Measurements from ENCODE around the gene BRAT1.

The BRAT1 gene

GRCh38 chr7:2521952-2522591 lies 33.3 kb downstream of the BRAT1 start:
- Mint-ChIP-seq H3K4me1 (peaks cover 36% of the 10 kb centered on the region), H3K36me3 (ENCODE audit: low read depth) (peaks cover 4% of the 10 kb centered on the region), H3K27ac (peak overlapping the region in 1 of 3 experiments; percentile 26), H3K27me3 (ENCODE audit: low read depth) (peaks cover 7% of the 10 kb centered on the region), H3K4me3 (peak overlapping the region; percentile 87 to 88 (median 88)), H3K9me3 (no peaks in the 10 kb centered on the region)
- TF ChIP-seq, protein P1, sequence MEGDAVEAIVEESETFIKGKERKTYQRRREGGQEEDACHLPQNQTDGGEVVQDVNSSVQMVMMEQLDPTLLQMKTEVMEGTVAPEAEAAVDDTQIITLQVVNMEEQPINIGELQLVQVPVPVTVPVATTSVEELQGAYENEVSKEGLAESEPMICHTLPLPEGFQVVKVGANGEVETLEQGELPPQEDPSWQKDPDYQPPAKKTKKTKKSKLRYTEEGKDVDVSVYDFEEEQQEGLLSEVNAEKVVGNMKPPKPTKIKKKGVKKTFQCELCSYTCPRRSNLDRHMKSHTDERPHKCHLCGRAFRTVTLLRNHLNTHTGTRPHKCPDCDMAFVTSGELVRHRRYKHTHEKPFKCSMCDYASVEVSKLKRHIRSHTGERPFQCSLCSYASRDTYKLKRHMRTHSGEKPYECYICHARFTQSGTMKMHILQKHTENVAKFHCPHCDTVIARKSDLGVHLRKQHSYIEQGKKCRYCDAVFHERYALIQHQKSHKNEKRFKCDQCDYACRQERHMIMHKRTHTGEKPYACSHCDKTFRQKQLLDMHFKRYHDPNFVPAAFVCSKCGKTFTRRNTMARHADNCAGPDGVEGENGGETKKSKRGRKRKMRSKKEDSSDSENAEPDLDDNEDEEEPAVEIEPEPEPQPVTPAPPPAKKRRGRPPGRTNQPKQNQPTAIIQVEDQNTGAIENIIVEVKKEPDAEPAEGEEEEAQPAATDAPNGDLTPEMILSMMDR (IDR thresholded peaks at IDR 0.05; ENCODE audit: unreplicated experiment in 3 of 3): no peak

GRCh38 chr7:2521341-2521745 lies 34.0 kb downstream of the BRAT1 start:
- Mint-ChIP-seq H3K27me3 (ENCODE audit: low read depth) (peaks cover 7% of the 10 kb centered on the region), H3K4me1 (peaks cover 41% of the 10 kb centered on the region), H3K4me3 (peak overlapping the region; percentile 87 to 88 (median 88)), H3K9me3 (no peaks in the 10 kb centered on the region), H3K27ac (peak overlapping the region in 1 of 3 experiments; percentile 26), H3K36me3 (ENCODE audit: low read depth) (peaks cover 4% of the 10 kb centered on the region)
- TF ChIP-seq, protein P1 (IDR thresholded peaks at IDR 0.05; ENCODE audit: unreplicated experiment in 3 of 3): no peak

DNA sequence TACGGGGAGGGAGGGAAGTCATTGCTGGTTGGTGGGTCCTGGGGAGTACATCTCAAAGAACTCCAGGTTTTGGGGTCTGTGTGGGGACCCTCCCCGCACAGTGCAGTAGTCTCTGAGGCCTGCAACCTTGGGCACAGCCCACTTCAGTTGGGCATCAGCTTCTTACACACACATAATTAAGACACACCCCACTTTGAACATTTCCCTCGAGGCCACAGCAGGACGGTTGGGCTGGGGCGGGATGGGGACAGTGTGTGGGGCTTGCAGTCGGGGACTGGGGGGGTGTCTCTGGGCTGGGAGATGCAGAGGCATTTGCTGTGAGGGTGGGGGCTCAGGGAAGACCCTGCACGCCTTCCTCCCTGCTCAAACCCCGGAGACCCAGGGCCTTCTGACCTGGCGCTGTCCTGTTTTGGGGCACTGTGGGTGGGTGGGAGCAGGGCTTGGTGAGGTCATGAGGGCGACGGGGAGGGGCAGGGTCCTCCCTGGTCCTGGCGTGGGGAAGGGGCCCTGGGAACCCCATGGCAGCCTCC lies 34.5 kb downstream of the BRAT1 start:
- Mint-ChIP-seq H3K4me3 (peak overlapping the region; percentile 89 to 93 (median 93)), H3K9me3 (no peaks in the 10 kb centered on the region), H3K36me3 (ENCODE audit: low read depth) (peaks cover 4% of the 10 kb centered on the region), H3K27me3 (ENCODE audit: low read depth) (peaks cover 7% of the 10 kb centered on the region), H3K27ac (peak overlapping the region; percentile 40 to 61 (median 51)), H3K4me1 (peaks cover 44% of the 10 kb centered on the region)
- TF ChIP-seq, protein P1 (IDR thresholded peaks at IDR 0.05; ENCODE audit: unreplicated experiment in 3 of 3): no peak

- peak overlapping the region; percentile 89 to 93 (median 93) for H3K4me3 Mint-ChIP-seq
- H3K36me3 Mint-ChIP-seq (ENCODE audit: low read depth): peaks cover 4% of the 10 kb centered on the region
- peaks cover 7% of the 10 kb centered on the region for H3K27me3 Mint-ChIP-seq (ENCODE audit: low read depth)
- TF ChIP-seq, protein P1 (IDR thresholded peaks at IDR 0.05; ENCODE audit: unreplicated experiment in 3 of 3): no peak
- H3K9me3 Mint-ChIP-seq: no peaks in the 10 kb centered on the region
- H3K27ac Mint-ChIP-seq: peak overlapping the region; percentile 40 to 61 (median 51)
- peaks cover 44% of the 10 kb centered on the region for H3K4me1 Mint-ChIP-seq
These were observed 35.1 kb downstream of the BRAT1 start for GRCh38 chr7:2520131-2520760.

DNA sequence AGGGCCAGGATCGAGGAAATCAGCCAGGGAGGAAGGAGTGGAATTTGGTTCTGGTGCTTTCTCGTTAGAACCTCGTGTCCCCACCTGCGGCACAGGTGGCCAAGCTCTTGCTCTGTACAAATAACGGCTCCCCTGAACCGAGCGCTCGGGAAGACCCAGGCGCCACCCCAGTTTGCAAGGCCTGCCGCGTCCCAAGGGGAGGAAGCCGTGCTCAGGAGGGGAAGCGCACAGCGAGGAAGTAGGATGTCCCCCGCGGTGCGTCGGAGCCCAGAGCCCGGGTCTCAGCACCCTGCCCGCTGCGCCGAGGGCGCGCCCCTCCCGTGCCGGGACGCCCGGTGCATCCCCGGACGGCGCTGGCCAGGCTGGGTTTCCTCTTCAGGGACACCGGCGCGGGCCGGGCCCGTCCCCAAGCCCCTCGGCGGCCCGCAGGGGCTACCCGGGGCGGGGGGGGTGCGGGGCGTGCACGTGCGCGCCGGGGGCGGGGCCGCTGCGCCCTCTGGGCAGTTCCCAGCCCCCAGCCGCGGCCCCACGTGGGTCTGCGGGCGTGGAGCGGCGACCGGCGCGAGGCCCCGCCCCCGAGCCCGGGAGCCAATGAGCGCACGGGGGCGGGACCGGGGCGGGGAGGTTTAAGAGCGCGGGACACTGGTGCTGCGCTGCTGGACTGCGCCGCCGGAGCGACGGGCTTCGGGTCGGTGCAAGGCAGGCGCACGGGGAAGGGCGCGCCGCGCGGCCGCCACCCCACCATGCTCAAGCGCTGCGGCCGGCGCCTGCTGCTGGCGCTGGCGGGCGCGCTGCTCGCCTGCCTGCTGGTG lies 36.0 kb downstream of the BRAT1 start, which contains the start of gene LFNG:
TSS of gene LFNG (plus strand) at position 656 of the 812 bp plus-strand sequence. CDS start at position 744, 88 bp downstream.
- Mint-ChIP-seq H3K27me3 (ENCODE audit: low read depth) (peaks cover 7% of the 10 kb centered on the region), H3K36me3 (ENCODE audit: low read depth) (peaks cover 4% of the 10 kb centered on the region), H3K4me1 (peaks cover 44% of the 10 kb centered on the region), H3K27ac (peak within 1 kb of the TSS; percentile 91 to 93 (median 93)), H3K9me3 (no peaks in the 10 kb centered on the region), H3K4me3 (peak within 1 kb of the TSS; percentile 89 to 93 (median 93))
- TF ChIP-seq, protein P1 (IDR thresholded peaks at IDR 0.05; ENCODE audit: unreplicated experiment in 3 of 3): no peak
